ENCODE results near the gene HK1. TPM values are rescaled to one million over a fixed set of nuclear protein-coding genes. Genes with fewer than 3 reads are reported as not detected.
"Not testable (repeated sequence)": the region's sequence is repeated elsewhere in the genome, so short reads cannot be mapped to it uniquely, and the experiment has no call there.

Gene HK1
- total and polyA plus RNA-seq, 10 donors: 19.0 to 108 (median 63.4) TPM

GRCh38 chr10:69306421-69306820, 28.1 kb downstream of the HK1 start:
- Histone ChIP-seq H3K27me3 (replicated peaks in 1 of 7) (no peaks in the 10 kb centered on the region), H3K4me1 (no peaks in the 10 kb centered on the region), H3K4me3 (no peak overlapping the region), H3K9me3 (peaks cover 0 to 4% (median 0%) of the 10 kb centered on the region in 8 donors), H3K36me3 (no peaks in the 10 kb centered on the region), H3K27ac (no peak overlapping the region)
- TF ChIP-seq, protein P1, sequence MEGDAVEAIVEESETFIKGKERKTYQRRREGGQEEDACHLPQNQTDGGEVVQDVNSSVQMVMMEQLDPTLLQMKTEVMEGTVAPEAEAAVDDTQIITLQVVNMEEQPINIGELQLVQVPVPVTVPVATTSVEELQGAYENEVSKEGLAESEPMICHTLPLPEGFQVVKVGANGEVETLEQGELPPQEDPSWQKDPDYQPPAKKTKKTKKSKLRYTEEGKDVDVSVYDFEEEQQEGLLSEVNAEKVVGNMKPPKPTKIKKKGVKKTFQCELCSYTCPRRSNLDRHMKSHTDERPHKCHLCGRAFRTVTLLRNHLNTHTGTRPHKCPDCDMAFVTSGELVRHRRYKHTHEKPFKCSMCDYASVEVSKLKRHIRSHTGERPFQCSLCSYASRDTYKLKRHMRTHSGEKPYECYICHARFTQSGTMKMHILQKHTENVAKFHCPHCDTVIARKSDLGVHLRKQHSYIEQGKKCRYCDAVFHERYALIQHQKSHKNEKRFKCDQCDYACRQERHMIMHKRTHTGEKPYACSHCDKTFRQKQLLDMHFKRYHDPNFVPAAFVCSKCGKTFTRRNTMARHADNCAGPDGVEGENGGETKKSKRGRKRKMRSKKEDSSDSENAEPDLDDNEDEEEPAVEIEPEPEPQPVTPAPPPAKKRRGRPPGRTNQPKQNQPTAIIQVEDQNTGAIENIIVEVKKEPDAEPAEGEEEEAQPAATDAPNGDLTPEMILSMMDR (IDR thresholded peaks at IDR 0.05 in 8 of 11, conservative IDR thresholded peaks at IDR 0.05 in 3 of 11): no peak
- TF ChIP-seq POLR2A (IDR thresholded peaks at IDR 0.05) (no peak), POLR2AphosphoS5 (IDR thresholded peaks at IDR 0.05) (no peak)
- DNase-seq: no peak
- 88 to 93% (median 91%) methylated on average over 2 of the region's 2 CpGs for WGBS, 5 donors
- intact Hi-C loops (cut with DNase I; ENCODE audit: low total_unique reads): no loop called here

DNA sequence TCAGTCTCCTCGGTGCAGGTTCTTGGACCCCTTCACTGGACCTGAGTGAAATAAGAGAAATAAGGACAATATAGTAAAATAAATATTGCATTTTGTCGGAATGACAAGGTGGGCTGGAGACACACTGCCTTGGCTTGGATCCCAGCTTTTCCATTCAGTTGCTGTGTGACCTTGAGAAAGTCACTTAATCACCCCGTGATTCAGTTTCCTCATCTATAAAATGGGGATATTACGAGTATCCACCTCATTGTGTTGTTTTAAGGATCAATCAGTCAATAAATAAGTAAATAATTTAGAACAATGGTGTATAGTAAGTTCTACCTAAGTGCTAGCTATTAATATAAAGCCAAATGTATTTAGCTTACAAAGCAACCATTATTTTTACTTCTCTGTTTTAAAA, 29.1 kb downstream of the HK1 start:
- Histone ChIP-seq H3K36me3 (no peaks in the 10 kb centered on the region), H3K4me3 (no peak overlapping the region), H3K27me3 (replicated peaks in 1 of 7) (no peaks in the 10 kb centered on the region), H3K9me3 (no peaks in the 10 kb centered on the region), H3K27ac (no peak overlapping the region), H3K4me1 (no peaks in the 10 kb centered on the region)
- no peak for TF ChIP-seq POLR2AphosphoS5 (IDR thresholded peaks at IDR 0.05)
- no peak for TF ChIP-seq POLR2A (IDR thresholded peaks at IDR 0.05)
- TF ChIP-seq, protein P1 (IDR thresholded peaks at IDR 0.05 in 8 of 11, conservative IDR thresholded peaks at IDR 0.05 in 3 of 11): no peak
- intact Hi-C loops (cut with DNase I; ENCODE audit: low total_unique reads): no loop called here
- DNase-seq: no peak
- 83 to 93% (median 87%) methylated on average over 4 of the region's 4 CpGs for WGBS, 5 donors

DNA sequence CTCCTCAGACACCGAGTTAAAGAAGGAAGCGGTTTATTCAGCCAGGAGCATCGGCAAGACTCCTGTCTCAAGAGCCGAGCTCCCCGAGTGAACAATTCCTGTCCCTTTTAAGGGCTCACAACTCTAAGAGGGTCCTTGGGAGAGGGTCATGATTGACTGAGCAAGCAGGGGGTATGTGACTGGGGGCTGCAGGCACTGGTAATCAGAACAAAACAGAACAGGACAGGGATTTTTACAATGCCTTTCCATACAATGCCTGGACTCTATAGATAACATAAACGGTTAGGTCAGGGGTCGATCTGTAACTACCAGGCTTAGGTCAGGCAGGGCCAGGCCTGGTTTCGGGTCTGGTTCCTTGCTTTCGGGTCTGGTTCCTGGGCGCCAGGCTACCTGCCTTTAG, 30.0 kb downstream of the HK1 start:
- H3K9me3 ChIP-seq; intact Hi-C loops (cut with DNase I; ENCODE audit: low total_unique reads); H3K27me3 ChIP-seq (replicated peaks in 1 of 7); DNase-seq; H3K36me3 ChIP-seq; H3K4me3 ChIP-seq; H3K4me1 ChIP-seq; H3K27ac ChIP-seq: not testable (repeated sequence)
- WGBS, 5 donors: 88 to 94% (median 92%) methylated on average over 10 of the region's 10 CpGs

DNA sequence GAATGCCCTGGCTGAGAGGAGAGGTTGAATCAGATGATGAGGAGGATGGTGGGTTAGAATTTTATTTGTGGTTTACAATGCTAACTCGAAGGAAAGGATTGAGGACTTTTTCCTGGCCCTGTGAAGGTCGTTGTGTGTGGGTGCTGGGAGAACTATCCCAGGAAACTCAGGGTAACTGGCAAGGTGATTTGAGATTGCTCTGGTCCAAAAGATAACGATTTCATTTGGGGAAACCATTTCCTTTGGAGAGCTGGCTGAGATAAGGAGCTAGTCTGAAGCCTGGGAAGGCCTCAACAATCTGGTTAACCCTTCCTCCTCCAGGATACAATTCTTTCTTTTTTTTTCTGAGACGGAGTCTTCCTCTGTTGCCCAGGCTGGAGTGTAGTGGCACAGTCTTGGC, 33.0 kb downstream of the HK1 start:
- WGBS, 5 donors: 35 to 60% (median 50%) methylated on average over 4 of the region's 4 CpGs
- TF ChIP-seq, protein P1 (IDR thresholded peaks at IDR 0.05 in 8 of 11, conservative IDR thresholded peaks at IDR 0.05 in 3 of 11): no peak
- TF ChIP-seq POLR2AphosphoS5 (IDR thresholded peaks at IDR 0.05) (no peak), POLR2A (IDR thresholded peaks at IDR 0.05) (no peak)
- Histone ChIP-seq H3K27me3 (replicated peaks in 1 of 7) (no peaks in the 10 kb centered on the region), H3K4me3 (no peak overlapping the region), H3K27ac (no peak overlapping the region), H3K36me3 (no peaks in the 10 kb centered on the region), H3K4me1 (peaks cover 0 to 3% (median under 1%) of the 10 kb centered on the region in 6 donors), H3K9me3 (no peaks in the 10 kb centered on the region)
- DNase-seq: no peak
- intact Hi-C loops (cut with DNase I; ENCODE audit: low total_unique reads): no loop called here

DNA sequence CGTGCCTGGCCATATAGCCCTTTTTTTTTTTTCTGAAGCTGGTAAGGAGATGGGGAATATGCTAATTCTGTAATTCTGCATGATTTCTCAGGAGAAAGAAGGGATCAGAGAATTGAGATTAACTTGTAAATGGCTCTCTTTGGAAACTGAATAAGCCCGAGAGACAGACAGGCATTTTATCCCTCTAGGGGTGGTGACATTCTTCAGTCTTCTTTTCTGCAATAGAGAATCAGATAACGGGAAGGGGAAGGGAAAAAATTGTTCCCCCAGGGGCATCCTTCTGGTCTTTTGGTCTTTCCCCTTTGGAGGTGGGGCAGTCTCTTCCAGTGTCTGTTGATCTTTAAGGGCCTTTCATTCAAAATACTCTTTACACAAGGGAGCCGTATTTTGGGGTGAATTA, 34.2 kb downstream of the HK1 start:
- Histone ChIP-seq H3K36me3 (no peaks in the 10 kb centered on the region), H3K27me3 (replicated peaks in 1 of 7) (no peaks in the 10 kb centered on the region)
- intact Hi-C loops (cut with DNase I; ENCODE audit: low total_unique reads): no loop called here

More for the DNA sequence above, 34.2 kb downstream of the HK1 start:
- Histone ChIP-seq H3K4me3 (no peak overlapping the region), H3K27ac (no peak overlapping the region), H3K4me1 (peaks cover 1 to 15% (median 11%) of the 10 kb centered on the region in 6 donors), H3K9me3 (no peaks in the 10 kb centered on the region)
- TF ChIP-seq POLR2A (IDR thresholded peaks at IDR 0.05) (no peak), POLR2AphosphoS5 (IDR thresholded peaks at IDR 0.05) (no peak)
- TF ChIP-seq, protein P1 (IDR thresholded peaks at IDR 0.05 in 8 of 11, conservative IDR thresholded peaks at IDR 0.05 in 3 of 11): no peak
- no peak for DNase-seq
- 78 to 94% (median 82%) methylated on average over 4 of the region's 4 CpGs for WGBS, 5 donors
